GM19395 (cell line): Measurements from ENCODE around the gene EPOP.

Experiments
- ATAC-seq: cut with Tn5 transposase; IDR thresholded peaks from one replicate; pipeline ENCODE4 v1.9.1; 2021; ENCODE audit warnings: mild to moderate bottlenecking, moderate library complexity; ENCODE audit not compliant: unreplicated experiment

The EPOP gene

DNA sequence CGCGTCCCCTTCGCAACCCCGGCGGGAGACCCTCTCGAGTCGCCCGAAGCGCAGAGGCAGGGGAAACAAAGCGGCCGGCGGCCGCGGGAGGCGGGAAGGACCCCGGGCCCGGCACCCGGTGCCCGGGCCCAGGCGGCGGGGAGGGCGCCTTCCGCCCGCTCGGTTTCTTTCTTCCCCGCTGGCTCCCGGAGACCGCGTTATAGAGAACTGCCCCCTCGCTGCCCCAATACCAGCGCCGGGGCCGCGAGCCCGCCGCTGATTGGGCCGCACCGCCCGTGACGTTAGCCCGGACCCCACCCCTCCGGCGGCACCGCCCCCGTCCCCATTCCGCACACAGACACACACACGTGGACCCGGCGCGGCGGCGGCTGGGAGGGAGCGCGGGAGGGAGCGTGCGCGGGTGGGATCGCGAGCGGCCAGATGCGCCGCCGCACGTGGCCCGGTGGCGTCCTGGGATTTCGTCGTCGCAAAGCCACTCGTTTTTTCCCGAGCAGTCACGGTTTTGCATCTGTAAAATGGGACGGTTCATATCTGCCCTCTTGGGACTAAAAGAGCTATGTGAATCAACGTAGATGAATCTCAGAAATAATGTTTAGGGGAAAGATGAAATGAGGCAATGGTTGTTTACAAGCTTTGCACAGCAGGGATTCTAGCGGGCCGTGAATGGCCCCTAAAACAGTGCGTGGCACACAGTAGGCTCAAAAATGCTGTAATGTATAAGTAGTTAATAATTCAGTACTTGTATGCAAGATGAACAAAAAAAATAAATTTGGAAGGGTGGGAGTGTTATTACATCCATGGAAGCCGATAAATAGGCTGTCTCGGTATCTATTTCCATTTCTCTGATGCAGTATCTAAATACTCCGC, at the start of gene EPOP:
EPOP (minus strand) TSS at position 209 of the 867 bp plus-strand sequence. CDS start 462 bp downstream, outside the sequence.
- peak; percentile 63 for ATAC-seq

DNA sequence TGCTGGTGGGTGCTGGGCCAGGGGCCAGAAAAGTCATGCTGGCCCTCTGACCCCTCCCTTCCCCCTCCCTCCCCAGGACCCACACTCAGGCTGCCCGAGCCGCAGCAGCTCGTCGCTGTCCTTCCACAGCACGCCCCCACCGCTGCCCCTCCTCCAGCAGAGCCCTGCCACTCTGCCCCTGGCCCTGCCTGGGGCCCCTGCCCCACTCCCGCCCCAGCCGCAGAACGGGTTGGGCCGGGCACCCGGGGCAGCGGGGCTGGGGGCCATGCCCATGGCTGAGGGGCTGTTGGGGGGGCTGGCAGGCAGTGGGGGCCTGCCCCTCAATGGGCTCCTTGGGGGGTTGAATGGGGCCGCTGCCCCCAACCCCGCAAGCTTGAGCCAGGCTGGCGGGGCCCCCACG, 47.0 kb upstream of the EPOP start:
- ATAC-seq: no peak

DNA sequence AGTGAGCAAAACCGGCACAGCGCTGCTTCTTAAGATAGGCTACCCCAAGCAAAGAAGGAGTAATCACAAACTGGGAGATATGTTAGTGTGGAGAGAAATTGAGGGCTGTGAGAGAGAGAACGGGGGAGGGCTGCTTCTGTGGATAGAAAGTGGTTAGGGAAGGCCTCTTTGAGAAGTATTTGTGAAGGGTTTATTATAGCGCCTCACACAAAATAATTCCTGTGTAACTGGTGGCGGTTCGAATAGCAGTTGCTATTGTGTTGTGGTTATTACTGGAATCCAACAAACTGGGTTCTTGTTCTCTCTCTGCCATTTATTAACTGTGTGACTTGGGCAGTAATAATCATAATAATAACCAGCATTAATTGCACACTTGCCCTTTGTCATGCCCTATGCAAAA, 46.2 kb upstream of the EPOP start:
- no peak for ATAC-seq

DNA sequence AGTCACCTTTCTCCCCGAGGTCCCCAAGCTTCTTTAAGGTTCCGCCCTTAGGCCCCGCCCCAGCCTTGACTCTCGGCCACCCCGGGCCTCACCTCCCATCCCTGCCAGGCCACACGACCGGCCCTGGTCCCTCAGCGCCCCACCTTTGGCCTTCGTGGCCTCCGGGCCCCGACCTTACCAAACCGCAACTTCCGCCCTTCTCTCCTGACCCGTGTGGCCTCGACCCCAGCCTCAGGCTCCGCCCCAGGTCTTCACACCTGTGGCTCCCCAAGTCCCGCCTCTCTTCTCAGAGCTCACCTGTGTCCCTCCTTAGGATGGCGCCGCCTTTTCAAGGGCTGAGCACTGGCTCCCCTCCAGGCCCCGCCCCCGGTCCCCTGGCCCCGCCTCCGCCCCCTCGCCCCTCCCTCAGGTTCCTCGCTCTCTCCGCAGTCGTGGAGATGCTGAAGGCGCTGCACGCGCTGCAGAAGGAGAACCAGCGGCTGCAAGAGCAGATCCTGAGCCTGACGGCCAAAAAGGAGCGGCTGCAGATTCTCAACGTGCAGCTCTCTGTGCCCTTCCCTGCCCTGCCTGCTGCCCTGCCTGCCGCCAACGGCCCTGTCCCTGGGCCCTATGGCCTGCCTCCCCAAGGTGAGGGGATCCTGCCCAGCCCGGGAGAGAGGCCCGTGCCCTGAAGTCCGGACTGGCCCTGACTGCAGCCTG, 45.3 kb upstream of the EPOP start:
- no peak for ATAC-seq

DNA sequence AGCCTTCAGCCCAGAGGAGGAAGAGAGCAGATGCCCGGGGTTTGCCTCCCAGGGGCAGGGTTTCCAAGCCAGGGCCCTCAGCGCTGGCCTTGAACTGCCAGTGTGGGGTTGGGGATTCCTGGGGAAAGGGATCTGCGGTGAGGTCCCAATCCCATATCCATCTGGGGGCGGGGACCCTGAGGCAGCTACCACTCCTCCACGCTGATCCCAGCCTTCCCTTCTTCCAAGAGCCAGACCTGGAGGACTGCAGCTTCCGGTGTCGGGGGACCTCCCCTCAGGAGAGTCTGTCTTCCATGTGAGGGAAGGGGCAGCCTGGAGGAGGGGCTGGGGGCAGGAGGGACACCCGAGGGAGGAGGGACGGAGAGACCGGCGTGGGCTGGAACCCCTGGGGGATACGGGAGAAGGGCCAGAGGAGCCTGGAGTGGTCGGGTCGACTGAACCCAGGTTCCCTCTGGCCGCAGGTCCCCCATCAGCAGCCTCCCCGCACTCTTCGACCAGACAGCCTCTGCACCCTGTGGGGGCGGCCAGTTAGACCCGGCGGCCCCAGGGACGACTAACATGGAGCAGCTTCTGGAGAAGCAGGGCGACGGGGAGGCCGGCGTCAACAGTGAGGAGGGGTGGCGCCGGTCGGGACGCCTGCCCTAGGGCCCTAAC, 44.7 kb upstream of the EPOP start:
- ATAC-seq: no peak

DNA sequence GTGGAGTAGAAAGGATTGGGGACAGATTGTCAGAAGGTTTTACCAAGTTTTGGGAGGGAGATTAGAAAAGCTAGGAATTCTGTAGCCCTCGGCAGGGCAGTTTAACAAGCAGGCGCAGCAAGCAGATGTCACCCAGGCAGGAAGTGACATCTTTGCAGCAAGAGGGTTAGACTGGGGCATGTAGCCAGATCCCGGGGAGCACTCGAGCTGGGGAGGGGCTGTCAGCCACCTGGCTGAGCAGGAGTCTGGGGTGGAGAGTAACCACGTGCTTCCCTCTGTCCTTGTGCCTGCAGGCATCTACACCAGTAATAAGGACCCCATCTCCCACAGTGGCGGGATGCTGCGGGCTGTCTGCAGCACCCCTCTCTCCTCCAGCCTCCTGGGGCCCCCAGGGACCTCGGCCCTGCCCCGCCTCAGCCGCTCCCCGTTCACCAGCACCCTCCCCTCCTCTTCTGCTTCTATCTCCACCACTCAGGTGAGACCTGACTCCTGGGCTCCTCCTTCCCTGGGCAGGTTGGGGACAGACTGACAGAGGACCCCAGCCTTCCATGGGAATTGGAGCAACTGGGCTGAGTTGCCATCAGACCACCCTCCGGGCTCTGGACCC, 42.5 kb upstream of the EPOP start:
- no peak for ATAC-seq

DNA sequence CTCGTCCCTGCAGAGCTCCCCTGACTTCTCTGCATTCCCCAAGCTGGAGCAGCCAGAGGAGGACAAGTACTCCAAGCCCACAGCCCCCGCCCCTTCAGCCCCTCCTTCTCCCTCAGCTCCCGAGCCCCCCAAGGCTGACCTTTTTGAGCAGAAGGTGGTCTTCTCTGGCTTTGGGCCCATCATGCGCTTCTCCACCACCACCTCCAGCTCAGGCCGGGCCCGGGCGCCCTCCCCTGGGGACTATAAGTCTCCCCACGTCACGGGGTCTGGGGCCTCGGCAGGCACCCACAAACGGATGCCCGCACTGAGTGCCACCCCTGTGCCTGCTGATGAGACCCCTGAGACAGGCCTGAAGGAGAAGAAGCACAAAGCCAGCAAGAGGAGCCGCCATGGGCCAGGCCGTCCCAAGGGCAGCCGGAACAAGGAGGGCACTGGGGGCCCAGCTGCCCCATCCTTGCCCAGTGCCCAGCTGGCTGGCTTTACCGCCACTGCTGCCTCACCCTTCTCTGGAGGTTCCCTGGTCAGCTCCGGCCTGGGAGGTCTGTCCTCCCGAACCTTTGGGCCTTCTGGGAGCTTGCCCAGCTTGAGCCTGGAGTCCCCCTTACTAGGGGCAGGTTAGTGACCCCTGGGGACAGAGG, 41.7 kb upstream of the EPOP start:
- ATAC-seq: no peak

DNA sequence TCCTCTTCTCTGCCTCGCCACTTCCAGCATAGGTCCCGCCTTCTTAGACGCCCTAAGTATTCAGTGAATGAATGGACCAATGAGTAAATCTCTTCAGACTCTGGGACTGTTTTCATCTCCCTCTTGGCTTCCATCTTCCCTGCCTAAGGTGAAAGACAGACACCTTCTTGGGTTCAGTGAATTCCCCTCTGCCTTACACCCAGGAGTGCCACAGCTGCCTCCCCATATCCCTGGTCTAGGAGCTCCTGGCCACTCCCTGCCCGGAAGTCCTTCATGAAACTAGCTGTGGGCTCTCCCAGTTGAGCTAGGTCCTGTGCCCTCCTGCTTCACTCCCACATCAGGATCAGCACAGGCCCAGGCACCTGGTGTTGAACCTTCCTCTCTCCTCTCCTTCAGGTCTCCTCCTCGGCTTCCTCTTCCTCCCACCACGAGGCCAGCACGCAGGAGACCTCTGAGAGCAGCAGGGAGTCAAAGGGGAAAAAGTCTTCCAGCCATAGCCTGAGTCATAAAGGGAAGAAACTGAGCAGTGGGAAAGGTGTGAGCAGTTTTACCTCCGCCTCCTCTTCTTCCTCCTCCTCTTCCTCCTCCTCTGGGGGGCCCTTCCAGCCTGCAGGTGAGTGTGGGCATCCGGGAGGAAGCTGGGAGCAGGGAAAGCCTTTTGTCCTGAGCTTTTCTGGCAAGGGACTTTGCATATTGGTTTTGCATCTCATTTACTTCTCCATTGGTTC, 40.6 kb upstream of the EPOP start:
- ATAC-seq: no peak

DNA sequence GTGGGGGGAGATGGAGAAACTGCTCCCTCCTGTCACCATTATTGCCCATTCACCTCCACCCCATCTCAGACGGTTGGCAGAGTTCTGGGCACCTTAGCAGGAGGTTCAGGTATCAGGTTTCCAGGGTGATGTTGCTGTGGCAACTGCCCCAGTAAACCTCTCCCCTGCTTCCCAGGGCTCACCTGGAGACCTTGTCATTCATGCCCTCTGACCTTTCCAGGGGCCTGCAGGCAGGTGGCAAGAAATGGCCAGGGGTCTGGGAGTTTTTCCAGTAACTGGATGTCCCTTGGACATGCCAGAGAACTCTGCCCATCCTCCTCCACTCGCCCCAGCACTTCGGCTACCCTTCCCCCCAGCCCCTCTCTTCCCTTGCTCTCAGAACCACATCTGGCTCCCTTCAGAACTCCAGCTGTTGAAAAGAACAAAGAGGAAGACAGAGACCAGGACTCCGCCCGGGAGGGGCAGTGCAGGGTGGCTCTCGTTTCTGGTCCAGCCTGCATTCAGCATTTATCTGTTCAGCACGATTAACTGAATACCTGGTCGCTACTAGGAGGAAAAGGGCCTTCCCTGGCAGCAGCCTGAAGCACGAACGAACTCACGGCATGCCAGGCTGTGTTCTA, 38.8 kb upstream of the EPOP start:
- no peak for ATAC-seq

DNA sequence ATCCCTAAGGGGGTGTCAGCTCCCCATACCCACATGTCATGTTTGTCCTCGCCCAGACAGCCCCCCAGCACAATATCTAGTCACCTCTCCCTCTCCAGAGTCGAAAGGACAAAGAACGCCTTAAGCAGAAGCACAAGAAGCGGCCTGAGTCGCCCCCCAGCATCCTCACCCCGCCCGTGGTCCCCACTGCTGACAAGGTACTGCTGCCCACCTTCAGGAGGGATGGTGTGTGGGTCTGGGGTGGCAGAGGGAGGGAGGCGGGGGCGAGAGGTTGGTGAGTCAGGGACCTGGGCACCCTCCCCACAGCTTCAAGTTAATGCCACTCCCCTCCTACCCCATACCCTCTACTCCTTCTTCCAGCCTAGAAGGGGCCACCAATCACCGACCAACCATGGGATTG, 37.8 kb upstream of the EPOP start:
- no peak for ATAC-seq

DNA sequence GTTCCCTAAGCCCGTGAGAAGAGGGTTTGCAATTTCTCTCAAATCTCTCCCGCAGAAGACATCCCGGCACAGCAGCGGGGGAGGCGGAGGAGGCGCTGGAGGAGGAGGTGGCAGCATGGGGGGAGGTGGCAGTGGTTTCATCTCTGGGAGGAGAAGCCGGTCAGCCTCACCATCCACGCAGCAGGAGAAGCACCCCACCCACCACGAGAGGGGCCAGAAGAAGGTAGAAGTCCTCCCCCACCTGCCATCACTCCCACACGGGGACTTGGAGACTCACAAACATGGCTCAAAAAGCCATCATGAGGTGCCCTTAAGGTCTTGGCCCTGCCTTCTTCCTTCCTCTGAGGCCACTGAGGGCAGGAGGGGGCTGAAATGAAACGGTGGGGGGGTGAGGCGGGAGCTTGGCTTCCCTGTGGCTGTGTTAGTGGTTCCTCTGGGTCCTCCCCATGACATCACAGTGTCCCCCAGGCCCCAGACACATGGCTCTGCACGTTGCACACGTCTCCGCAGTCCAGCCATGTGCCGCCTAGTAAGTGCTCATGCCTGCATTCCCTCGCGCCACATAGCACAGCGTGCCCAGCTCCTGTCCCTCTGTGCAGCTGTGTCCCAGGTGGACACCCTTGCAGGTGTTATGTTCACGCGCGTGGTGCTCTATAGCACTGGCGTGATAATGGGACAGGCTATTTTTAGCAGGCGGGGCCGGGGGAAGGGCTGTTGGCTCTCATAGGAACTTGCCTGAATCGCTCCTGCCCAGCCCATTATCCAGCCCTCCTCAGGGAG, 37.2 kb upstream of the EPOP start:
- ATAC-seq: no peak

DNA sequence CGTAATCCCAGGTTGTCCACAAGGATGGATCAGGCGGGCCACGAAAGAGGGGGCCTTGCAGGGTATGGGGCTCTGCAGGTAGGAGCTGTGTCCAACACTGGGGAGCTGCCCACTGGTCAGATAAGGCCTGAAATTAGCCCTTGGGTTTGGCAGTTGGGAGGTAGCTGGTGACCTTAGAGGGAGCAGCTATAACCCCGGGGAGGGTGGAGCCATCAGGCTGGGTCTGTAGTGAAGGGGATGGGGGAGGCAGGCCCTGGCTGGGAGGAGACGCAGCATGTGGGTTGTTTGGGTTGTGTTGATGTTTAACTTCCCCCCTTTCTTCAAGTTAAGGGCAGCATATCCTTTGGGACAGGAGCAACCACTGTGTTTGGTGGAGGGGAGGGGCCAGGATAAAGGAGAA, 36.2 kb upstream of the EPOP start:
- ATAC-seq: no peak

DNA sequence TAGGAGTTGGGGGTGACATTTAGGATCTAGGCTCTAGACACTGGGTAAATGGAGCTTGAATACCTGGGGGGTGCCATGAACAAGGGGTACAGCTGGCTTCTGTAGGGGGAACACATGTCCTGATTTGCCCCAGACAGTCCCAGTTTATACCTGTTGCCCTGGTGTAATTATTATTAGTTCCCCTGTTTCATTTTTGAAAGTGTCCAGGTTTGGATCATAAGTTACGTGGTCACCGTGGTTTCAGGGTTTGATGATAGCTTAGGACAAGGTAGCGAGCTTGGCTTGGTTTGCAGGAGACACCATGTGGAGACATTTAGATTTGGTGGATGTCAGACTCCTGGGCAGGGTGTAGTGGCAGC, 35.8 kb upstream of the EPOP start:
- no peak for ATAC-seq

DNA sequence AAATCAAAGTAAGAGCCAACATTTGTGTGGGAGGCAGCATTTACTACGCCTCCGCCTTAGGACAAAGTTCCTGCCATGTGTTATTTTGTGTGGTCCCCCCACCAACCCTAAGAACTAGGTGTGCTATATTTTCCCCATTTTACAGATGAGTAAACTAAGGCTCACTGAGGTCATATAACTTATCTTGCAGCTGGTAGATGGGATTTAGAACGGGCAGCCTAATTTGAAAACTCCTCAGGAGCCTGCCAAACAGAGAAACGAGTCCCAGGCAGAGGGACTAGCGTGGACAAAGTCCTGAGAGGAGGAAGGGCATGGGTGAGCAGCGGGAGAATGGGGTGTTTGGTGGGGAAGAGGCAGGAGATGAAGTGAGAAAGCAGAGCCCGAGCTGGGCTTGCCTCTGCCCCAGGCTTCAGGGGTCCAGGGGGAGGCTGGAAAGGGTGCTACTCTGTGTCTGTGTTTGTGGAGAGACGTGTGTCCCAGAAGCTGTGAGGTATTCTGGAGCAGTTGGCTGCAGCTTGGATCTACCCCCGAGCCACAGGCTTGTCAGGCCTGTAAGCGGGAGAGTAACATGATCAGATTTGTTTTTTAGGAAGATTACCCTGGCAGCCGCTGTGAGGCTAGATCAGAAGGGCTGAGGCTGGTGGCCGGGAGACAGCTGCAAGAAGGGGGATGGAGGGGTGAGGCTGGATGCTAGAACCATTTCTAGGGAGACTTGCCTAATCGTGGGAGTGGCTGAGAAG, 35.3 kb upstream of the EPOP start:
- ATAC-seq: no peak

DNA sequence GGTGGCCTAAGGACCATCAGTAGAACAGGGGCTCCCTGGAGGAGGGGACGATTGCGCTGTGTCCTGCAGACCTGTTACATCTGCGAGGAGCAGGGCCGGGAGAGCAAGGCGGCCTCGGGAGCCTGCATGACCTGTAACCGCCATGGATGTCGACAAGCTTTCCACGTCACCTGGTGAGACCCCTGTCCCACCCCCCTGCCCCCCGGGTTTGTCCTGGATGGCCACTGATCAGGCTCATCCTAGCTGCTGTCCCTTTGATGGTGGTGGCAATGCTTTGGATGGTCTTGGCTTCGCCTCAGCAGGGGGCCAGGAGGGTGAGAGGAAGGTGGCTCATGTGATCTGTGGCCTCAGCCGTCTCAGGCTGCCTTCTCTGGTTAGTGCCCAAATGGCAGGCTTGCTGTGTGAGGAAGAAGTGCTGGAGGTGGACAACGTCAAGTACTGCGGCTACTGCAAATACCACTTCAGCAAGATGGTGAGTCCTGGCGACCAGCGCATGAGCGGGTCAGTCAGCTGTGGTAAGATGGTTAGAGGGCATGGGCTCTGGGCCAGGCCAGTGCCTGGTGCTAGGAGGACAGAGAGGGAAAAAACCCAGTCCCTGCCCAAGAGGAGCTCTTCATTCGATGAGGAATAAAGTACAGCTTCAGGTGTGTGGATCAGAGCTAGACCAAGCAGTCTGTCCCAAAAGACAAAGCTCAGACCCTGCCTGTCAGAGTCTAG, 34.5 kb upstream of the EPOP start:
- no peak for ATAC-seq

DNA sequence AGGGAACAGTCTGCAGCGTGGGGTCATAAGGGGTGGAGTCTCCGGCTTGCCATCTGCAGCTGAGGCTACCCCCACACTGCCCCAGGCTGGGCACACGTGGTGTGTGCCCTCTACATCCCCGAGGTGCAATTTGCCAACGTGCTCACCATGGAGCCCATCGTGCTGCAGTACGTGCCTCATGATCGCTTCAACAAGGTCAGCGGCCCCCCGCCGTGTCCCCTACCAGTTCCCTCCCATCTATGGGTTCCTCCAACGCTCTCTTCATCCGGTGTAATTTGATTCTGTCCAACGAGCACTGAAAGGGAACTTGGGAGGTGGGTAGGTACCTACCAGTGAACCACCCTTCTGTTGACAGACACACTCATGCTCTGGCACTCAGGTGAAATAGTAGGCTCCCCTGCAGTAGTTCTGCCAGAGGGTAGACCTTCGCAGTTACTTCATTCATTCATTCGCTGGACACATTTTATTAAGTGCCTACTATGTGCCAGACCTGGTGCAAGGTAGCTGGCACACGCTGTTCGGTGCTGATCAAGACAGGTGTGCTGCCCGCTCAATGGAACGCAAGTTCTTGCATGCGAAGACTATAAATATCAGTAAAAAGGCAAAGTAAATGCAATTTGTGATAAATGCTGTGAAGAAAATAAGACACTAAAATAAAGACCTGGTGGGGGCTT, 33.1 kb upstream of the EPOP start:
- ATAC-seq: no peak

DNA sequence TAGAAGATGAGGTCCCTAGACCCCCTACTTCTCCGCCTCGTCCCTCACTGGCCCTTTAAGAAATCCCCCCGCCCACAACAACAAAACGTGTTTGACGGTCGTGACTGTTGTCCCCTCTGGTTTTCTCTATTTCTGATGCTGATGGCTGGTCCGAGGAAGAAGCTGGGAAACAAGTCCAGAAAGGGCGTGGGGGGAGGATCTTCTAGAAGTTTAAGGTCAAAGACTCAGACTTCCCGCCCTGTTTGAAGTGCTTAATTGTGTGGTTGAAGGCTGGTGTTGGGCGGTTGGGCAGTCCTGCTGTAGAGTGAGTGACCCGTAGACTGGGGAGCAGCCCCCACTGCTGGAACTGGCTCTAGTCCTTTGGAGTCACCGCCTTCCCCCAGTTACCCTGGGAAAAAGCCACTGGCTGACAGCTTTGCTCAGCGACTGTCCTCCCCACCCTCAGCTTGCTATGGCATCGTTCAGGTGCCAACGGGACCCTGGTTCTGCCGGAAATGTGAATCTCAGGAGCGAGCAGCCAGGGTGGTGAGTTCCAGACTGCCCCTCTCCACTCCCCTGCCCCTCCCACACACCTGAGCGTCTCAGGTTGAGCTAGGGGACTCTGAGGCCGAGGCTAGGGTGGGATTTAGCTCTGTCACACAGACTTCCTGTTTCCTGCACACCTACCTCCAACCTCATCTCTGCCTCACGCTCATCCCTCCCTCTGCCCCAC, 31.9 kb upstream of the EPOP start:
- ATAC-seq: no peak
